K562 (cell line): ENCODE results near the gene DEPDC1. TPM values are rescaled to one million over a fixed set of nuclear protein-coding genes. Genes with fewer than 3 reads are reported as not detected.

Source experiments
- ATAC-seq: fragments of 200-7000 bp; cut with Tn5 transposase; 3 replicates; pipeline ENCODE4 v1.9.1; 2020; ENCODE audit warnings: moderate library complexity
- BruUV-seq: library from RNA; stranded (reverse); fragments of 400-500 nt; replicated peaks from 2 replicates; lab custom pipeline; 2021; lab: Mats Ljungman, UMichigan
- CTCF ChIA-PET: fragments of 300-600 bp; formaldehyde crosslinking; extraction: SDS; loops from one replicate; lab custom pipeline; 2021; ENCODE audit warnings: low intra/inter-chr PET ratio; lab: Yijun Ruan, JAX
- POLR2A ChIA-PET: fragments of 300-600, 350-650 bp; sonication (Branson Sonifier 250); formaldehyde crosslinking; extraction: SDS; loops from one replicate; lab custom pipeline; 2021; ENCODE audit warnings: antibody characterized with exemption, inconsistent platforms; lab: Yijun Ruan, JAX
- DNase-seq, 4 experiments: peaks; one replicate each; pipeline versions ENCODE4 v3.0.0 to v3.0.0-alpha.2; 2011 to 2018; ENCODE audit warnings: low spot score in 3 of 4, mixed read lengths in 3 of 4; ENCODE audit errors: extremely low read depth in 1 of 4
- FAIRE-seq: peaks from 2 replicates; lab custom pipeline; 2011; peaks lifted over from hg19 to GRCh38; lab: Jason Lieb, UNC
- H2AFZ ChIP-seq: 2 replicates; pipeline ENCODE4 v1.6.0; 2011; ENCODE audit warnings: low read depth, low read length, control low read depth, inconsistent platforms
- H3K27ac ChIP-seq: fragments of 200-600 bp; 3 replicates; pipeline ENCODE4 v1.8.0; 2011; ENCODE audit warnings: low read depth, mild to moderate bottlenecking, control low read depth, inconsistent platforms, low read length, moderate library complexity, mixed read lengths; ENCODE audit errors: extremely low read depth
- H3K27me3 ChIP-seq, 2 experiments: fragments of 300-600 bp in 1 of 2; 2 replicates in 1 of 2; 3 replicates in 1 of 2; pipeline versions ENCODE4 v1.6.0 to v1.8.0; 2011; ENCODE audit warnings: inconsistent platforms in 2 of 2, low read length in 2 of 2, mild to moderate bottlenecking in 1 of 2, mixed read lengths in 1 of 2, moderate library complexity in 1 of 2; ENCODE audit not compliant: control insufficient read depth in 2 of 2, insufficient read depth in 2 of 2
- H3K36me3 ChIP-seq: fragments of 300-600 bp; 3 replicates; pipeline ENCODE4 v1.8.0; 2011; ENCODE audit warnings: mild to moderate bottlenecking, low read length, inconsistent platforms; ENCODE audit not compliant: control insufficient read depth, insufficient read depth
- H3K4me1 ChIP-seq, 2 experiments: fragments of 200-600 bp in 1 of 2; replicated peaks in 1 of 2; 2 replicates in 1 of 2; 3 replicates in 1 of 2; pipeline versions ENCODE4 v1.5.1 to v1.8.0; 2011; ENCODE audit warnings: inconsistent platforms in 2 of 2, low read length in 2 of 2, mild to moderate bottlenecking in 1 of 2, mixed read lengths in 1 of 2, moderate library complexity in 1 of 2; ENCODE audit not compliant: control insufficient read depth in 2 of 2, insufficient read depth in 2 of 2
- H3K4me2 ChIP-seq: 2 replicates; pipeline ENCODE4 v1.6.1; 2011; ENCODE audit warnings: low read length, control low read depth, inconsistent platforms, mixed read lengths; ENCODE audit not compliant: insufficient read depth
- H3K4me3 ChIP-seq: fragments of 200-600 bp; sonication (generic), shearing (Covaris generic); 2 replicates; pipeline ENCODE4 v1.5.1; 2016; ENCODE audit warnings: control low read depth, inconsistent platforms
- H3K79me2 ChIP-seq: fragments of 200-600 bp; 3 replicates; pipeline ENCODE4 v1.8.0; 2011; ENCODE audit warnings: low read length, inconsistent platforms; ENCODE audit not compliant: control insufficient read depth, insufficient read depth
- H3K9ac ChIP-seq, 2 experiments: 2 replicates each; pipeline versions ENCODE4 v1.6.0 to v1.6.1; 2011; ENCODE audit warnings: low read depth in 2 of 2, low read length in 2 of 2, control low read depth in 1 of 2, inconsistent platforms in 1 of 2, mild to moderate bottlenecking in 1 of 2, mixed read lengths in 1 of 2; ENCODE audit not compliant: insufficient read depth in 1 of 2
- H3K9me1 ChIP-seq: one replicate; pipeline ENCODE4 v1.6.0; 2011; ENCODE audit warnings: inconsistent platforms, mild to moderate bottlenecking, low read length, moderate library complexity; ENCODE audit not compliant: control insufficient read depth, insufficient read depth
- H3K9me3 ChIP-seq: replicated peaks from 2 replicates; pipeline ENCODE4 v1.5.1; 2011; ENCODE audit warnings: low read depth, low read length, inconsistent platforms; ENCODE audit not compliant: control insufficient read depth, insufficient read depth
- H4K20me1 ChIP-seq: replicated peaks from 2 replicates; pipeline ENCODE4 v1.6.1; 2011; ENCODE audit warnings: low read length, inconsistent platforms, mixed read lengths; ENCODE audit not compliant: control insufficient read depth, insufficient read depth
- CBX5 ChIP-seq: IDR thresholded peaks from 2 replicates; pipeline ENCODE4 v1.6.1; 2014; ENCODE audit warnings: low read depth, borderline replicate concordance
- MTF1 ChIP-seq: fragments of 250-450 bp; sonication (Bioruptor Pico); IDR thresholded peaks from 2 replicates; pipeline ENCODE4 v1.9.0; 2021; ENCODE audit warnings: moderate library complexity, mild to moderate bottlenecking, inconsistent platforms, borderline replicate concordance
- PRPF4 ChIP-seq: fragments of 200-400 bp; formaldehyde crosslinking; IDR thresholded peaks from one replicate; pipeline ENCODE4 v1.6.1; 2017; ENCODE audit warnings: low read length, low read depth, mild to moderate bottlenecking; ENCODE audit not compliant: insufficient read depth, poor library complexity, severe bottlenecking
- PTRF ChIP-seq: fragments of 450-650 bp; IDR thresholded peaks from 2 replicates; pipeline ENCODE4 v1.6.1; 2016; ENCODE audit warnings: mild to moderate bottlenecking, missing genetic modification characterization, missing compliant biosample characterization
- SMAD3 ChIP-seq: fragments of 450-650 bp; formaldehyde crosslinking; conservative IDR thresholded peaks from 2 replicates; pipeline ENCODE4 v1.4.0; 2020; ENCODE audit warnings: mild to moderate bottlenecking
- SNRNP70 ChIP-seq: fragments of 200-400 bp; formaldehyde crosslinking; optimal IDR thresholded peaks from 2 replicates; pipeline ENCODE3; 2017; ENCODE audit warnings: low read depth, low read length
- SREBF2 ChIP-seq: sonication (generic); formaldehyde crosslinking; IDR thresholded peaks from 2 replicates; pipeline ENCODE4 v1.4.0; 2020; ENCODE audit warnings: mild to moderate bottlenecking, missing genetic modification reagents
- TRIM28 ChIP-seq: fragments of 450-650 bp; IDR thresholded peaks from 2 replicates; pipeline ENCODE4 v1.6.1; 2017
- ZFP36 ChIP-seq: fragments of 150-350 bp; IDR thresholded peaks from 2 replicates; pipeline ENCODE4 v1.6.1; 2018; ENCODE audit warnings: low read length, low read depth; ENCODE audit not compliant: partially characterized antibody
- ZNF143 ChIP-seq: sonication (generic); formaldehyde crosslinking; IDR thresholded peaks from 2 replicates; pipeline ENCODE4 v1.9.0; 2022; ENCODE audit warnings: mild to moderate bottlenecking, missing genetic modification reagents
- ZNF766 ChIP-seq: fragments of 200-800 bp; sonication (Bioruptor generic); conservative IDR thresholded peaks from 2 replicates; pipeline ENCODE4 v1.6.1; 2016; ENCODE audit warnings: missing genetic modification characterization, missing compliant biosample characterization
- WGBS: fragments of 100-300 bp; shearing (Covaris generic); methylation state at CpG from one replicate; pipeline ENCODE4 v1.1.6; 2016; ENCODE audit warnings: low coverage, mixed read lengths; ENCODE audit not compliant: insufficient coverage; ENCODE audit errors: missing lambda C conversion rate; 5-methylcytosine and 5-hydroxymethylcytosine counted together
- in situ Hi-C: fragments of 300-500 bp; cut with MboI; formaldehyde crosslinking; loops from 4 replicates; pipeline ENCODE4 v1.15.0; 2018; ENCODE audit warnings: inconsistent platforms, mixed read lengths
- intact Hi-C: fragments of 100-400 bp; cut with micrococcal nuclease; formaldehyde crosslinking; loops from 2 replicates; pipeline ENCODE4 v1.14.2; 2022
- polyA plus RNA-seq, 8 experiments: library from polyadenylated mRNA; depleted of rRNA in 4 of 8; stranded (reverse) in 5 of 8; unstranded in 3 of 8; fragments of >200 nt; fragmentation: Nextera tagmentation in 2 of 8; fragmentation: Illumina TruSeq in 1 of 8; extraction: Ambion mirVana in 2 of 8; extraction: Trizol in 1 of 8; gene quantifications; 2 replicates each; pipeline versions ENCODE4 v1.2.1 to v1.2.3, GENCODE V29; 2011 to 2014; ENCODE audit warnings: inconsistent platforms in 1 of 8, missing spikeins in 1 of 8
- total RNA-seq, 7 experiments: library from RNA; depleted of rRNA in 6 of 7; stranded (reverse); fragments of >200 nt in 6 of 7; fragmentation: Illumina TruSeq in 2 of 7; extraction: Trizol in 2 of 7; gene quantifications; 2 replicates each; pipeline versions ENCODE4 v1.2.1 to v1.2.3, GENCODE V29; 2011 to 2021; ENCODE audit warnings: low replicate concordance in 1 of 7
- TF ChIP-seq, protein P1 (sequence below): fragments of 200-800 bp; sonication (Bioruptor generic); IDR thresholded peaks from 2 replicates; pipeline ENCODE4 v1.6.1; 2017; ENCODE audit warnings: missing genetic modification characterization, missing compliant biosample characterization
- TF ChIP-seq, protein P2 (sequence below): fragments of 450-650 bp; IDR thresholded peaks from one replicate; pipeline ENCODE4 v1.6.1; 2018; ENCODE audit warnings: mild to moderate bottlenecking, moderate library complexity; ENCODE audit not compliant: partially characterized antibody
- TF ChIP-seq, protein P3 (sequence below): fragments of 450-650 bp; IDR thresholded peaks from 2 replicates; pipeline ENCODE4 v1.7.0; 2016; ENCODE audit warnings: borderline replicate concordance
- TF ChIP-seq, protein P4 (sequence below): sonication (generic); formaldehyde crosslinking; IDR thresholded peaks from 2 replicates; pipeline ENCODE4 v1.9.0; 2022; ENCODE audit warnings: mild to moderate bottlenecking, missing genetic modification reagents
- TF ChIP-seq, protein P5 (sequence below): fragments of 250-450 bp; sonication (Bioruptor Pico); IDR thresholded peaks from 2 replicates; pipeline ENCODE4 v1.4.0; 2020; ENCODE audit warnings: mild to moderate bottlenecking, moderate library complexity

DEPDC1 gene
- total and polyA plus RNA-seq, 9 of the 15 experiments (the other 6 are each of a cell fraction or from before 2014, with no cell fraction given): 9.9 to 28.3 (median 17.8) TPM

DNA sequence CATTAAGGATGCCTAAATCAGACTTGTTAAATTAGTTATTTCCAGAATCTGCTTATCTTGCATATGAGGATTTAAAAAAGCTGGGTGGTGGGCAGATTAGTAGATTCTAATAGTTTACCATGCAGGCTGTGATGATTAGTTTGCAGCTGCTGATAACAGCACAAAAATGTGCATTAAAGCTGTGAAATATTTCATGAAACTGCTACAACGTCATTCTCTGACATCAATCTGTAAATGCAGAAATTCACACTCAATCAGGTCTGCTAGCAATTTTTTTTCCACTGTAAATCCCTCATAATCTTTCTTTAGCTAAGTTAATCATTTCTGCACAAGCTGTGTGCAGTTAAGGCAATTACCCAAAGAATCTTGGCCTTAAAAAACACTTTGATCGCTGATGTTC is 37.8 kb downstream of the DEPDC1 start:
- H3K79me2 ChIP-seq: no peaks in the 10 kb centered on the region
- no peaks in the 10 kb centered on the region for H3K36me3 ChIP-seq
- H3K4me1 ChIP-seq: no peaks in the 10 kb centered on the region
- ChIA-PET POLR2A (no interaction called here), CTCF (no interaction called here)
- no peak for DNase-seq
- no peak for ATAC-seq
- H3K9ac ChIP-seq: no peak overlapping the region
- FAIRE-seq: no peak
- WGBS: 0% methylated on average over 2 of the region's 2 CpGs
- no peak overlapping the region for H2AFZ ChIP-seq
- H3K4me3 ChIP-seq: no peak overlapping the region
- no peak overlapping the region for H3K4me2 ChIP-seq
- no peaks in the 10 kb centered on the region for H3K27me3 ChIP-seq
- TF ChIP-seq SREBF2 (CRISPR knock-in tag): no peak
- TF ChIP-seq, protein P1, sequence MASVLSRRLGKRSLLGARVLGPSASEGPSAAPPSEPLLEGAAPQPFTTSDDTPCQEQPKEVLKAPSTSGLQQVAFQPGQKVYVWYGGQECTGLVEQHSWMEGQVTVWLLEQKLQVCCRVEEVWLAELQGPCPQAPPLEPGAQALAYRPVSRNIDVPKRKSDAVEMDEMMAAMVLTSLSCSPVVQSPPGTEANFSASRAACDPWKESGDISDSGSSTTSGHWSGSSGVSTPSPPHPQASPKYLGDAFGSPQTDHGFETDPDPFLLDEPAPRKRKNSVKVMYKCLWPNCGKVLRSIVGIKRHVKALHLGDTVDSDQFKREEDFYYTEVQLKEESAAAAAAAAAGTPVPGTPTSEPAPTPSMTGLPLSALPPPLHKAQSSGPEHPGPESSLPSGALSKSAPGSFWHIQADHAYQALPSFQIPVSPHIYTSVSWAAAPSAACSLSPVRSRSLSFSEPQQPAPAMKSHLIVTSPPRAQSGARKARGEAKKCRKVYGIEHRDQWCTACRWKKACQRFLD (CRISPR knock-in tag): no peak
- TF ChIP-seq, protein P2, sequence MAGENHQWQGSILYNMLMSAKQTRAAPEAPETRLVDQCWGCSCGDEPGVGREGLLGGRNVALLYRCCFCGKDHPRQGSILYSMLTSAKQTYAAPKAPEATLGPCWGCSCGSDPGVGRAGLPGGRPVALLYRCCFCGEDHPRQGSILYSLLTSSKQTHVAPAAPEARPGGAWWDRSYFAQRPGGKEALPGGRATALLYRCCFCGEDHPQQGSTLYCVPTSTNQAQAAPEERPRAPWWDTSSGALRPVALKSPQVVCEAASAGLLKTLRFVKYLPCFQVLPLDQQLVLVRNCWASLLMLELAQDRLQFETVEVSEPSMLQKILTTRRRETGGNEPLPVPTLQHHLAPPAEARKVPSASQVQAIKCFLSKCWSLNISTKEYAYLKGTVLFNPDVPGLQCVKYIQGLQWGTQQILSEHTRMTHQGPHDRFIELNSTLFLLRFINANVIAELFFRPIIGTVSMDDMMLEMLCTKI: no peak
- TF ChIP-seq PRPF4: no peak
- TF ChIP-seq MTF1 (CRISPR knock-in tag): no peak
- no peak for TF ChIP-seq ZFP36
- TF ChIP-seq, protein P3, sequence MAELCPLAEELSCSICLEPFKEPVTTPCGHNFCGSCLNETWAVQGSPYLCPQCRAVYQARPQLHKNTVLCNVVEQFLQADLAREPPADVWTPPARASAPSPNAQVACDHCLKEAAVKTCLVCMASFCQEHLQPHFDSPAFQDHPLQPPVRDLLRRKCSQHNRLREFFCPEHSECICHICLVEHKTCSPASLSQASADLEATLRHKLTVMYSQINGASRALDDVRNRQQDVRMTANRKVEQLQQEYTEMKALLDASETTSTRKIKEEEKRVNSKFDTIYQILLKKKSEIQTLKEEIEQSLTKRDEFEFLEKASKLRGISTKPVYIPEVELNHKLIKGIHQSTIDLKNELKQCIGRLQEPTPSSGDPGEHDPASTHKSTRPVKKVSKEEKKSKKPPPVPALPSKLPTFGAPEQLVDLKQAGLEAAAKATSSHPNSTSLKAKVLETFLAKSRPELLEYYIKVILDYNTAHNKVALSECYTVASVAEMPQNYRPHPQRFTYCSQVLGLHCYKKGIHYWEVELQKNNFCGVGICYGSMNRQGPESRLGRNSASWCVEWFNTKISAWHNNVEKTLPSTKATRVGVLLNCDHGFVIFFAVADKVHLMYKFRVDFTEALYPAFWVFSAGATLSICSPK: no peak
- TF ChIP-seq PTRF (tag): no peak
- no peak for TF ChIP-seq ZNF143 (CRISPR knock-in tag)
- TF ChIP-seq TRIM28: no peak
- no peak for TF ChIP-seq SNRNP70
- TF ChIP-seq ZNF766 (CRISPR knock-in tag): no peak
- TF ChIP-seq CBX5: no peak
- TF ChIP-seq, protein P4, sequence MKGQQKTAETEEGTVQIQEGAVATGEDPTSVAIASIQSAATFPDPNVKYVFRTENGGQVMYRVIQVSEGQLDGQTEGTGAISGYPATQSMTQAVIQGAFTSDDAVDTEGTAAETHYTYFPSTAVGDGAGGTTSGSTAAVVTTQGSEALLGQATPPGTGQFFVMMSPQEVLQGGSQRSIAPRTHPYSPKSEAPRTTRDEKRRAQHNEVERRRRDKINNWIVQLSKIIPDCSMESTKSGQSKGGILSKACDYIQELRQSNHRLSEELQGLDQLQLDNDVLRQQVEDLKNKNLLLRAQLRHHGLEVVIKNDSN (CRISPR knock-in tag): no peak
- TF ChIP-seq, protein P5, sequence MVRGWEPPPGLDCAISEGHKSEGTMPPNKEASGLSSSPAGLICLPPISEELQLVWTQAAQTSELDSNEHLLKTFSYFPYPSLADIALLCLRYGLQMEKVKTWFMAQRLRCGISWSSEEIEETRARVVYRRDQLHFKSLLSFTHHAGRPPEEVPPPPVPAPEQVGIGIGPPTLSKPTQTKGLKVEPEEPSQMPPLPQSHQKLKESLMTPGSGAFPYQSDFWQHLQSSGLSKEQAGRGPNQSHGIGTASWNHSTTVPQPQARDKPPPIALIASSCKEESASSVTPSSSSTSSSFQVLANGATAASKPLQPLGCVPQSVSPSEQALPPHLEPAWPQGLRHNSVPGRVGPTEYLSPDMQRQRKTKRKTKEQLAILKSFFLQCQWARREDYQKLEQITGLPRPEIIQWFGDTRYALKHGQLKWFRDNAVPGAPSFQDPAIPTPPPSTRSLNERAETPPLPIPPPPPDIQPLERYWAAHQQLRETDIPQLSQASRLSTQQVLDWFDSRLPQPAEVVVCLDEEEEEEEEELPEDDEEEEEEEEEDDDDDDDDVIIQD: no peak
- no peak for TF ChIP-seq SMAD3 (CRISPR knock-in tag)
- intact Hi-C loops (no loop called here), in situ Hi-C loops (loop anchor here (25.0 kb wide), 2 partner anchors 922 to 1278 kb away; no protein-coding TSS in a partner anchor)
- BruUV-seq: no TSS peak
- no peaks in the 10 kb centered on the region for H3K9me3 ChIP-seq
- H3K27ac ChIP-seq: no peak overlapping the region
- no peaks in the 10 kb centered on the region for H3K9me1 ChIP-seq
- no peaks in the 10 kb centered on the region for H4K20me1 ChIP-seq
